OCI-LY3 (cell line): ENCODE measurements around the gene PLEKHM1.
"Not testable (repeated sequence)": the region's sequence is repeated elsewhere in the genome, so short reads cannot be mapped to it uniquely, and the experiment has no call there.

Experiments
- H2AFZ ChIP-seq: fragments of 200-600, 300-600 bp; shearing (Covaris generic); 2 replicates; pipeline ENCODE4 v1.6.0; 2014; ENCODE audit warnings: antibody characterized with exemption, low read depth, low read length
- H3K27ac ChIP-seq: fragments of 200-600, 300-600 bp; sonication (generic); 2 replicates; pipeline ENCODE4 v1.5.1; 2014; ENCODE audit warnings: mild to moderate bottlenecking, low read length, moderate library complexity, mixed read lengths
- H3K27me3 ChIP-seq: fragments of 200-600, 300-600 bp; sonication (generic); 2 replicates; pipeline ENCODE4 v1.6.1; 2014; ENCODE audit warnings: low read depth, low read length, mixed read lengths
- H3K36me3 ChIP-seq: fragments of 200-600, 300-600 bp; sonication (generic); replicated peaks from 2 replicates; pipeline ENCODE3; 2014; ENCODE audit warnings: low read depth, low read length, mixed read lengths
- H3K4me1 ChIP-seq: fragments of 300-600, 200-600 bp; sonication (generic); 2 replicates; pipeline ENCODE4 v1.6.1; 2014; ENCODE audit warnings: low read length, mixed read lengths
- H3K4me2 ChIP-seq: fragments of 200-600, 300-600 bp; sonication (generic); 2 replicates; pipeline ENCODE4 v1.6.1; 2014; ENCODE audit warnings: low read length, mixed read lengths
- H3K4me3 ChIP-seq: fragments of 300-600, 200-600 bp; sonication (generic); 2 replicates; pipeline ENCODE4 v1.5.1; 2014; ENCODE audit warnings: antibody characterized with exemption, mild to moderate bottlenecking, low read length, moderate library complexity
- H3K79me2 ChIP-seq: fragments of 300-600, 200-600 bp; shearing (Covaris generic); 2 replicates; pipeline ENCODE4 v1.6.1; 2014; ENCODE audit warnings: mild to moderate bottlenecking, low read length, mixed read lengths
- H3K9ac ChIP-seq: fragments of 300-600, 200-600 bp; shearing (Covaris generic); 2 replicates; pipeline ENCODE4 v1.6.0; 2014; ENCODE audit warnings: mild to moderate bottlenecking, low read length, moderate library complexity
- H3K9me3 ChIP-seq: fragments of 200-600, 300-600 bp; shearing (Covaris generic); 2 replicates; pipeline ENCODE4 v1.6.1; 2014; ENCODE audit warnings: low read length, mixed read lengths; ENCODE audit not compliant: insufficient read depth
- H4K20me1 ChIP-seq: fragments of 200-600, 300-600 bp; sonication (generic); 2 replicates; pipeline ENCODE4 v1.6.1; 2016; ENCODE audit warnings: low read length, mixed read lengths; ENCODE audit not compliant: insufficient read depth
- CTCF ChIP-seq: fragments of 200-600, 300-600 bp; sonication (generic); IDR thresholded peaks from 2 replicates; pipeline ENCODE4 v1.5.1; 2014; ENCODE audit warnings: antibody characterized with exemption, low read length, low read depth
- EZH2phosphoT487 ChIP-seq: fragments of 200-600 bp; shearing (Covaris generic); IDR thresholded peaks from 2 replicates; pipeline ENCODE4 v1.6.1; 2018; ENCODE audit warnings: antibody characterized with exemption, mixed run types, low read depth

The PLEKHM1 gene

DNA sequence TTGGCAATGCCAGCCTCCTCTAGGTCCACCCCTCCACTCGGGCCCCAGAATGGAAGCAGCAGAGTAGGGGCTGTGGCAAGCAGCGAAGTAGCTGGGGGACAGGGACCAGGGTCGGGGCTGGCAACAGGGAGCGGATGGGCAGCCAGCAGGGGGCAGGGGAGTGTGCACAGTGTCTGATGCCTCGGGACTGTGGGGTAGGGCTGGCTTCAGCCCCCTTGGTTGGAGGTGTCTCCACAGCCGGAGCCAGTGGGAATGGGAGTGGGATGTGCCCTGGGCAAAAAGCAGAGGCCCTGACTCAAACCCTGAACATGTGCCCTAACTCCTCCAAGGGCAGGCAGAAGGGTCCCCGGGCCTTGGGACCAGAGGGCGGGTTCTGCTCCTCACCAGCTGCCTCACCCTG, 39.4 kb downstream of the PLEKHM1 start:
- H3K4me1 ChIP-seq = no peaks in the 10 kb centered on the region
- H3K4me2 ChIP-seq = no peak overlapping the region
- no peak overlapping the region for H3K27ac ChIP-seq
- no peak overlapping the region for H2AFZ ChIP-seq
- no peaks in the 10 kb centered on the region for H4K20me1 ChIP-seq
- H3K4me3 ChIP-seq = no peak overlapping the region
- no peaks in the 10 kb centered on the region for H3K36me3 ChIP-seq
- no peak overlapping the region for H3K9ac ChIP-seq
- no peaks in the 10 kb centered on the region for H3K9me3 ChIP-seq
- TF ChIP-seq CTCF = no peak
- no peak for TF ChIP-seq EZH2phosphoT487
- H3K27me3 ChIP-seq = no peaks in the 10 kb centered on the region
- H3K79me2 ChIP-seq = no peaks in the 10 kb centered on the region

DNA sequence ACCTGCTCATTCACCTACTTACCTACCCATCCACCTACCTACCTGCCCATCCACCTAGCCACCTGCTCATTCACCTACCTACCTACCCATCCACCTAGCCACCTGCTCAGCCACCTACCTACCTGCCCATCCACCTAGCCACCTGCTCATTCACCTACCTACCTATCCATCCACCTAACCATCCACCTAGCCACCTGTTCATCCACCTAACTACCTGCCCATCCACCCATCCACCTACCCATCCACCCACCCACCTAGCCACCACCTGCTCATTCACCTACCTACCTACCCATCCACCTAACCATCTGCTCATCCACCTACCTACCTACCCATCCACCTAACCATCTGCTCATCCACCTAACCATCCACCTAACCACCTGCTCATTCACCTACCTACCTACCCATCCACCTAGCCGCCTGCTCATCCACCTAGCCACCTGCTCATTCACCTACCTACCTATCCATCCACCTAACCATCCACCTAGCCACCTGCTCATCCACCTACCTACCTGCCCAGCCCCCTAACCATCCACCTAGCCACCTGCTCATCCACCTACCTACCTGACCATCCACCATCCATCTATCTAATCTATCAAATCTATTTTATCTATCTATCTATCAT, 40.7 kb downstream of the PLEKHM1 start:
- H3K4me3 ChIP-seq, H3K9me3 ChIP-seq, H3K4me1 ChIP-seq, H3K36me3 ChIP-seq, H3K79me2 ChIP-seq, H3K27ac ChIP-seq, H3K4me2 ChIP-seq, H3K9ac ChIP-seq, H3K27me3 ChIP-seq, H2AFZ ChIP-seq, H4K20me1 ChIP-seq: not testable (repeated sequence)

DNA sequence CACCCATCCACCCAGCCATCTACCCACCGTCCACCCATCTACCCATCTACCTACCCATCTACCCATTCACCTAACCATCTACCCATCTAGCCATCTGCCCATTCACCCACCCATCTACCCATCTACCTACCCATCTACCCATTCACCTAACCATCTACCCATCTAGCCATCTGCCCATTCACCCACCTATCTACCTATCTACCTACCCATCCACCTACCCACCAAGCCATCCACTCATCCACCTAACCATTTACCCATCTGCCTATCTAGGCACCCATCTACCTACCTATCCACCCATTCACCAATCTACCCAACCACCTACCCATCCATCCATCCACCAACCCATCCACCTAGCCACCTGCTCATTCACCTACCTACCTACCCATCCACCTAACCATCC, 41.3 kb downstream of the PLEKHM1 start:
- H3K36me3 ChIP-seq, H3K9me3 ChIP-seq, H4K20me1 ChIP-seq, H3K9ac ChIP-seq, H3K79me2 ChIP-seq, H3K27me3 ChIP-seq, H3K27ac ChIP-seq, H3K4me3 ChIP-seq, H2AFZ ChIP-seq, H3K4me1 ChIP-seq, H3K4me2 ChIP-seq: not testable (repeated sequence)

DNA sequence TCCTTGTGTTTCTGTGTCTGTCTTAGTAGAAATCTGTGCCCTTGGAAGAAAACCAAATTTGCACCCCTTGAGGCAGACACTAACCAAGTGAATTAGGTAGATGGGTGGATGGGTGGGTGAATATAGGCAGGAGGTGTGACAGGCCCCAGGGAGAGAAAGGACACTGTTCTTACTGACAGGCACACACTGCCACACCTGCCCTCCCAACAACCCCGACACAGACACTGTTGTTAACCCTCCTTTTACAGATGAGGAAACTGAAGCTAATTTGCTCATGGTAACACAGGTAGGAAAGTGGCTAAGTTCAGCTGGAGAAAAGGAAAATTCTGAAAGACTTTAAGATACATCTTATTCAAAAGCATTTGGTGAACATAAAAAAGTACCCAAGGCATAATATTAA, 42.0 kb downstream of the PLEKHM1 start:
- H3K36me3 ChIP-seq, H3K27me3 ChIP-seq, H3K9me3 ChIP-seq, H3K4me2 ChIP-seq, H3K27ac ChIP-seq, H3K79me2 ChIP-seq, H2AFZ ChIP-seq, H3K9ac ChIP-seq, H3K4me1 ChIP-seq, H4K20me1 ChIP-seq, H3K4me3 ChIP-seq: not testable (repeated sequence)

GRCh38 chr17:45448066-45448465, 42.5 kb downstream of the PLEKHM1 start:
- not testable (repeated sequence) for H3K9ac ChIP-seq, H4K20me1 ChIP-seq, H3K4me2 ChIP-seq, H3K27me3 ChIP-seq, H3K79me2 ChIP-seq, H2AFZ ChIP-seq, H3K4me1 ChIP-seq, H3K27ac ChIP-seq, H3K4me3 ChIP-seq, H3K9me3 ChIP-seq, H3K36me3 ChIP-seq

DNA sequence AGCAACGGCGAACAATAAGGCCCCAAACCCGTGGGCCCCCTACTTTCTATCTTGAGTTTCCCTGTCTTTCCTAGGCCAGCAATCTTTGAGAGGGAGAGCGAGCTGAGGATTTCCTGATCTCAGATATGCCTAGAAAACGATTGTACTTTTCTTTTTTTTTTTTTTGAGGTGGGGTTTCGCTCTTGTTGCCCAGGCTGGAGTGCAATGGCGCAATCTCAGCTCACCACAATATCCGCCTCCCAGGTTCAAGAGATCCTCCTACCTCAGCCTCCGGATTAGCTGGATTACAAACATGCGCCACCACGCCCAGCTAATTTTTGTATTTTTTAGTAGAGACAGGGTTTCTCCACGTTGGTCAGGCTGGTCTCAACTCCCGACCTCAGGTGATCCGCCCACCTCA, 42.9 kb downstream of the PLEKHM1 start:
- not testable (repeated sequence) for H3K27ac ChIP-seq, H3K9me3 ChIP-seq

DNA sequence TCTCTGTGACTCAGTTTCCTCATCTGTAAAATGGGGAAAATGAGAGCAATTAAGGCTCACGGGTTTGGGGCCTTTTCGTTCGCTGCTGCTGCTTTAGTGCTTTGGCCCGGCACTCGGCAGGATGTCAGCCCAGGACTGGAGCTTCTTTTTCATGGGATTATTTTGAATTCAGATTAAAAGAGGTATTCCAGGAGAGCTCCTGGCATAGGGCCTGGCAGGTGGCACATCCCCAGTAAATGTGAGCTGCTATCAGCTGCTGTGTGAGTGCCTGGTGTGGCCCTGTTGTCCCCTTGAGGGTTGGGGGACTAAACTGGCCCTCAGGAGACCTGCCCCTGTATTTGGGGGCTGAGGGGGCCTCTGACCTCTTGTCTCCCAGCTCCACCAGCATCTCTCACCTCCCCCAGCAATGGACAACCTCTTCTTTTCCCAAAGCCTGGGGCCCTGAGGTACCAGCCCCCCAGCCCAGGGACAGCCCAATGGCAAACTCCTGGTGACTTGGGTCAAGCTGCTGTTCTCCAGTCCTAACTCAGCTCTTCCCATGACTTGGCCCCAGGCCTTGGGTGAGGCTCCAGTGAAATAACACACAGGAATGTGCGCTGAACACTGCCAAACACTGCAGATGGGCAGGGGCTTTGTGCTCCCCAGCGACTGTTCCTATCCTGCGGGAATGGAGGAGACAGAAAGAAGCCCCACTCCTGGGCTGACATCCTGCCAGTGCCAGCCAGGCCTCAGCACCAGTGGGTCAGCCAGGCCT, 43.5 kb downstream of the PLEKHM1 start:
- not testable (repeated sequence) for H3K36me3 ChIP-seq, H3K9me3 ChIP-seq, H3K9ac ChIP-seq, H2AFZ ChIP-seq, H3K27ac ChIP-seq, H3K4me2 ChIP-seq, H3K4me3 ChIP-seq, H3K27me3 ChIP-seq, H3K4me1 ChIP-seq, H4K20me1 ChIP-seq, H3K79me2 ChIP-seq

More for the DNA sequence above, 42.9 kb downstream of the PLEKHM1 start:
- not testable (repeated sequence) for H3K4me3 ChIP-seq, H3K4me2 ChIP-seq, H3K79me2 ChIP-seq, H2AFZ ChIP-seq, H4K20me1 ChIP-seq, H3K4me1 ChIP-seq, H3K36me3 ChIP-seq, H3K27me3 ChIP-seq, H3K9ac ChIP-seq

DNA sequence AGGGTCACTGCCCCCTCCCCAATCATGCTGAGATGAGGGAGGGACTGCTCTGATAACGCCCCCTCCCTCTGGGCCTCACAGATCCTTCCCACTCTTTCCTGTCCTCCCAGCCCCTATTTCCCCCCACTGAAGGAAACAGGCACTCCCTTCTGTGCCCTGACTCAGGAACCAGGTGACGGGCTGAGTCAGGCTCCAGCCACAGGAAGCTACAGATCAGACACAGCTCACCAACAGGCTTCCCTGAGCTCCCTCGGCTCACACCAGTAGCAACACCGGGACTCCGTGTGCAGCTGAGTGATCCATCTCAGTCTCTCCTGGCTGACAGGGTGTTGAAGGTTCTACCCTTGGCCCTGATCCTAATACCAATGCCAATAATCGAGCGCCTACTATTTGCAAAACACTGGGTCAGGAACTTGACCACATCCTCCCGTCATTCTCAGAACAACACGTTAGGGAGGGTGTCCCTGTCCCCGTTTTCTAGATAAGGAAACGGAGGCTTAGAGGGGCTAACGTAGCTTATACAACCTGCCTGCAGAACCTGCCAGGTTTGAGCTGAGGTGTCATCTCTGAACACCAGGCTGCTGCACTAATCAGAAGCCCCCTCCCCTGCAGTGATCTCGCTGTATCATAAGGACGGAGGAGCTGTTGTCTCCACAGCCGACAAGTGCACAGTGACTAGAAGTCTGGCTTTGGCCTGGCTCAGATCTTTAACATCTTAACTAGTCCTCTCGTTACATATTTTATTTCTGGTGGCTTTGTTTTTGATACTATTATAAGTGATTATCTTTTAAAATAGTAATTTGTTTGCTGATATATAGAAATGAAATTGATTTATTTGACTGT, 44.4 kb downstream of the PLEKHM1 start:
- H3K27me3 ChIP-seq, H3K9ac ChIP-seq, H3K79me2 ChIP-seq, H3K36me3 ChIP-seq, H2AFZ ChIP-seq, H3K9me3 ChIP-seq, H3K4me1 ChIP-seq, H3K4me3 ChIP-seq, H3K4me2 ChIP-seq, H3K27ac ChIP-seq, H4K20me1 ChIP-seq: not testable (repeated sequence)
